HG03457 (cell line): ENCODE measurements around the gene GIMAP5.
"Not testable (repeated sequence)": the region's sequence is repeated elsewhere in the genome, so short reads cannot be mapped to it uniquely, and the experiment has no call there.

Source experiments
- ATAC-seq: cut with Tn5 transposase; IDR thresholded peaks from one replicate; pipeline ENCODE4 v1.9.1; 2021; ENCODE audit warnings: moderate number of reproducible peaks; ENCODE audit not compliant: unreplicated experiment

Gene GIMAP5

GRCh38 chr7:150766334-150766709 is 29.1 kb downstream of the GIMAP5 start:
- no peak for ATAC-seq

GRCh38 chr7:150769768-150770167 is 32.5 kb downstream of the GIMAP5 start:
- ATAC-seq, result no peak

GRCh38 chr7:150774131-150774530 is 36.9 kb downstream of the GIMAP5 start:
- ATAC-seq, result not testable (repeated sequence)

GRCh38 chr7:150778014-150778737 is 41.0 kb downstream of the GIMAP5 start:
- no peak for ATAC-seq

- ATAC-seq, result no peak
Measured at GRCh38 chr7:150778738-150779301, 41.6 kb downstream of the GIMAP5 start.

GRCh38 chr7:150780292-150780691 is 43.1 kb downstream of the GIMAP5 start:
- no peak for ATAC-seq

GRCh38 chr7:150781103-150781502 is 43.9 kb downstream of the GIMAP5 start:
- ATAC-seq, result no peak

- no peak for ATAC-seq
Measured at GRCh38 chr7:150781961-150782360, 44.7 kb downstream of the GIMAP5 start.

- no peak for ATAC-seq
Measured at GRCh38 chr7:150784120-150784736, 47.0 kb downstream of the GIMAP5 start.

GRCh38 chr7:150784954-150785353 is 47.7 kb downstream of the GIMAP5 start:
- no peak for ATAC-seq

- no peak for ATAC-seq
Measured at GRCh38 chr7:150787321-150788281, 50.4 kb downstream of the GIMAP5 start.

- ATAC-seq, result no peak
Measured at GRCh38 chr7:150788474-150789269, 51.5 kb downstream of the GIMAP5 start.

- ATAC-seq, result no peak
Measured at GRCh38 chr7:150790416-150791075, 53.3 kb downstream of the GIMAP5 start.

- no peak for ATAC-seq
Measured at GRCh38 chr7:150791304-150791703, 54.1 kb downstream of the GIMAP5 start.

GRCh38 chr7:150791746-150792452 is 54.7 kb downstream of the GIMAP5 start:
- ATAC-seq, result no peak
